ENCODE data around the gene KCNS3. TPM values are rescaled to one million over a fixed set of nuclear protein-coding genes. Genes with fewer than 3 reads are reported as not detected.

KCNS3 gene, protein sequence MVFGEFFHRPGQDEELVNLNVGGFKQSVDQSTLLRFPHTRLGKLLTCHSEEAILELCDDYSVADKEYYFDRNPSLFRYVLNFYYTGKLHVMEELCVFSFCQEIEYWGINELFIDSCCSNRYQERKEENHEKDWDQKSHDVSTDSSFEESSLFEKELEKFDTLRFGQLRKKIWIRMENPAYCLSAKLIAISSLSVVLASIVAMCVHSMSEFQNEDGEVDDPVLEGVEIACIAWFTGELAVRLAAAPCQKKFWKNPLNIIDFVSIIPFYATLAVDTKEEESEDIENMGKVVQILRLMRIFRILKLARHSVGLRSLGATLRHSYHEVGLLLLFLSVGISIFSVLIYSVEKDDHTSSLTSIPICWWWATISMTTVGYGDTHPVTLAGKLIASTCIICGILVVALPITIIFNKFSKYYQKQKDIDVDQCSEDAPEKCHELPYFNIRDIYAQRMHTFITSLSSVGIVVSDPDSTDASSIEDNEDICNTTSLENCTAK
- 33.2 and 35.0 TPM in 2 replicates for total RNA-seq (2014; rRNA removed; shearing (Covaris generic))
- polyA plus RNA-seq (2015; cell fraction: cytosol; rRNA removed), result 30.8 and 52.9 TPM in 2 replicates
- 14.1 and 15.8 TPM in 2 replicates for polyA plus RNA-seq (2015; cell fraction: nucleus; rRNA removed)

GRCh38 chr2:17878281-17879136 is at the start of gene KCNS3:
TSS of gene KCNS3 (plus strand) at chr2:17878667. CDS start at chr2:17931009, 52,342 bp downstream.
- in situ Hi-C loops (cut with HindIII; ENCODE audit: low pct_unique_long_range_greater_than_20kb, low sequenced_read_pairs), result no loop called here
- peak; percentile 67 for DNase-seq (ENCODE audit: low read depth, low spot score)

GRCh38 chr2:17830053-17831034 is 48.1 kb upstream of the KCNS3 start:
- in situ Hi-C loops (cut with HindIII; ENCODE audit: low pct_unique_long_range_greater_than_20kb, low sequenced_read_pairs), result no loop called here
- DNase-seq (ENCODE audit: low read depth, low spot score), result peak; percentile 96

- in situ Hi-C loops (cut with HindIII; ENCODE audit: low pct_unique_long_range_greater_than_20kb, low sequenced_read_pairs), result no loop called here
Measured at GRCh38 chr2:17835516-17835915, 43.0 kb upstream of the KCNS3 start.

DNA sequence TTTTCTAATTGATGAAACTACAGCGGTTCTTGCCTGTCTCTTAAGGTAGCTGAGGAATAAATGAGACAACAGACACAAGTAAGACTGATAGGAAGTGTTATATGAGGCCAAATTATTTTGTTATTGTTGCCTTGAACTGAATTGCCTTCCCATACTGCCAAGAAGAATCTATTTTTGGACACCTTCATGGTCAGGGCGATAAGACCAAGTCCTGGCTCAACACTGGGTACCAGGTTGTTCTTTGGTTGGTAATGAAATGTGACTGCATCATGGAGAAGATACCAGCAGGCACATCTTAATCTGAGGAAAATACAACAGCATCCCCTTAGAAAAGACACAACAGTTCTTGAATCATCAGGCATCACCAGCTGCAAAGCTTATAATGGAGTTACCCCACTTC is 38.5 kb upstream of the KCNS3 start:
- no peak for DNase-seq (ENCODE audit: low read depth, low spot score)
- in situ Hi-C loops (cut with HindIII; ENCODE audit: low pct_unique_long_range_greater_than_20kb, low sequenced_read_pairs), result no loop called here

More at GRCh38 chr2:17835516-17835915, 43.0 kb upstream of the KCNS3 start:
- no peak for DNase-seq (ENCODE audit: low read depth, low spot score)

DNA sequence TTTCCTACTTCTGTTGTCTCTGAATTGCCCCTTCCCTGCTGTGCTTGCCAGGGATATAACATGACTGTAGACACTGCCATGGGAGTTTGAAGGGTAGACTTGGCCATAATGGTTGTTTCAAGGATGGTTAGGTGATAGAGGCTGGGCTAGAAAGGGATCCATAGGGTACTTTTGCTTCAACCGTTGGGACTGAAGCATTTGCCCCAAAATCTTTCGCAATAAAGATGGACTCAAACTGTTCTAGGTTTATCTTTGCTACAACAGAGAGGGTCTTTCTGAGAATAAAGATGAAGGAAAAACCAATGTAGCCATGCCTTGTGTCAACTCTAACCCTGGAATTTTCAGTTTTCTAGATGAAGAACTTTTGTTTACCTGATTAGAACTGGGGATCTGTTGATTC is 35.0 kb upstream of the KCNS3 start:
- in situ Hi-C loops (cut with HindIII; ENCODE audit: low pct_unique_long_range_greater_than_20kb, low sequenced_read_pairs), result no loop called here
- DNase-seq (ENCODE audit: low read depth, low spot score), result no peak

- DNase-seq (ENCODE audit: low read depth, low spot score), result peak; percentile 32
- in situ Hi-C loops (cut with HindIII; ENCODE audit: low pct_unique_long_range_greater_than_20kb, low sequenced_read_pairs), result no loop called here
Measured at GRCh38 chr2:17845806-17846205, 32.7 kb upstream of the KCNS3 start.

- in situ Hi-C loops (cut with HindIII; ENCODE audit: low pct_unique_long_range_greater_than_20kb, low sequenced_read_pairs), result no loop called here
- no peak for DNase-seq (ENCODE audit: low read depth, low spot score)
Measured at GRCh38 chr2:17846676-17847075, 31.8 kb upstream of the KCNS3 start.

GRCh38 chr2:17847236-17847635 is 31.2 kb upstream of the KCNS3 start:
- DNase-seq (ENCODE audit: low read depth, low spot score), result no peak
- in situ Hi-C loops (cut with HindIII; ENCODE audit: low pct_unique_long_range_greater_than_20kb, low sequenced_read_pairs), result no loop called here

DNA sequence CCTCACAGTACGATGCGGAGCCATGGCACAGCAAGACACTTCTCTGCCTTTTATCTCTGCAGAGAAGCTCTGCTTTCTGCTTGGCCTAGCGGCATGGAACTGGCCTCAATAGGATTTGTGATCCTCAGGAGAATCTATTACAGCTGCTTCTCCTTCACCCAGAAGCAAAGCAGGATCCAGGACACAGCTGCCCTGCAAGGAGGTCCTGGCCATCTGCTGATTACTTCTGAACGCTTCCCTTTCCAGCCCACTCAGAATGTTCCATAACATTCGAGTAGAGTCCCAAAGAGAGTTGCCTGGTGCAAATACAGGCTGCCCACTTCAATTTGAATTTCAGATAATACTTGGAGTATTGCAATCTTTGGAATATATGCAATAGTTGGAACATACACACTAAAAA is 29.2 kb upstream of the KCNS3 start:
- in situ Hi-C loops (cut with HindIII; ENCODE audit: low pct_unique_long_range_greater_than_20kb, low sequenced_read_pairs), result no loop called here
- DNase-seq (ENCODE audit: low read depth, low spot score), result no peak

DNA sequence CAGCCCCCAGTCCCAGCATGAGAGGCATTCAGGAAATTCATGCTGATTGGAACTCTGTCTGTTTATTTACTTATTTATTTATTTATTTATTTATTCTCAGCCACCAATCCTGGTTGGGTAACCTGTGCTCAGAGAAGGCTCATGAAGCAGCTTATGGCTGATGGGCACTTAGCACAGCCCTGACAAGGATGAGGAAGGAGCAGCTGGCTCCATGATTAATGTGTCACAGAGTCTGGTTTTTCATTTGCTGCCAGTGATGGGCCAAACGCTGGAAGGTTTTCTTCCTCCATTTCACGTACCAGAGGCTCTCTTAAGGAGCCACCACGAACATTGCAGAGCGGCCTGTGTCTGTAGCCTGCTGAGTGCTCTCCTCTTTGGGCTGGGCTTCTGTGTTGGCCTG is 28.3 kb upstream of the KCNS3 start:
- in situ Hi-C loops (cut with HindIII; ENCODE audit: low pct_unique_long_range_greater_than_20kb, low sequenced_read_pairs), result loop anchor here (25.0 kb wide), 1 partner anchor 312 kb away; no protein-coding TSS in a partner anchor
- DNase-seq (ENCODE audit: low read depth, low spot score), result no peak

GRCh38 chr2:17851731-17852585 is 26.5 kb upstream of the KCNS3 start:
- DNase-seq (ENCODE audit: low read depth, low spot score), result peak; percentile 85
- in situ Hi-C loops (cut with HindIII; ENCODE audit: low pct_unique_long_range_greater_than_20kb, low sequenced_read_pairs), result loop anchor here (25.0 kb wide), 1 partner anchor 310 kb away; no protein-coding TSS in a partner anchor

- in situ Hi-C loops (cut with HindIII; ENCODE audit: low pct_unique_long_range_greater_than_20kb, low sequenced_read_pairs), result loop anchor here (25.0 kb wide), 1 partner anchor 309 kb away; no protein-coding TSS in a partner anchor
- no peak for DNase-seq (ENCODE audit: low read depth, low spot score)
Measured at GRCh38 chr2:17853799-17854198, 24.7 kb upstream of the KCNS3 start.

DNA sequence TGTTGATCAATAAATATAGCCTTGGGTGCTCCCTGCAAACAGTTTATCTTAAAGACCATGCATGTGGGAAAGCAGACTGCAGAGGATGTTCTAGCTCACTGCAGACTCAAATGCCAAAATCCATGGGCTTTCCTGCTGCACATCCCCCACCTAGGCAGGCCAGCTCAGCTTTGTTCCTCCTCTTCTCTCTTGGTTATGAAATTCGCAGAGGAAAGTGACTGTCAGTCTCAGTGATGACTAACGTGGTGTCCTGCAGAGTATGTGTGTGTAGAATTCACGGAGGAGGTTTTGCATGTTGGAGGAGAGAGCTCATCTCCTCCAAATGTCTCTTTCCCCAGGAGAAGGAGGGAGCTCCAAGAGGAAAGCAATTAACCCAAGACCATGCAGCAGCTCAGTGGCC is 21.4 kb upstream of the KCNS3 start:
- in situ Hi-C loops (cut with HindIII; ENCODE audit: low pct_unique_long_range_greater_than_20kb, low sequenced_read_pairs), result loop anchor here (25.0 kb wide), 1 partner anchor 305 kb away; no protein-coding TSS in a partner anchor
- DNase-seq (ENCODE audit: low read depth, low spot score), result no peak

GRCh38 chr2:17858064-17858463 is 20.4 kb upstream of the KCNS3 start:
- no peak for DNase-seq (ENCODE audit: low read depth, low spot score)
- in situ Hi-C loops (cut with HindIII; ENCODE audit: low pct_unique_long_range_greater_than_20kb, low sequenced_read_pairs), result loop anchor here (25.0 kb wide), 1 partner anchor 304 kb away; no protein-coding TSS in a partner anchor

- in situ Hi-C loops (cut with HindIII; ENCODE audit: low pct_unique_long_range_greater_than_20kb, low sequenced_read_pairs), result loop anchor here (25.0 kb wide), 1 partner anchor 299 kb away; no protein-coding TSS in a partner anchor
- no peak for DNase-seq (ENCODE audit: low read depth, low spot score)
Measured at GRCh38 chr2:17863539-17863938, 14.9 kb upstream of the KCNS3 start.

DNA sequence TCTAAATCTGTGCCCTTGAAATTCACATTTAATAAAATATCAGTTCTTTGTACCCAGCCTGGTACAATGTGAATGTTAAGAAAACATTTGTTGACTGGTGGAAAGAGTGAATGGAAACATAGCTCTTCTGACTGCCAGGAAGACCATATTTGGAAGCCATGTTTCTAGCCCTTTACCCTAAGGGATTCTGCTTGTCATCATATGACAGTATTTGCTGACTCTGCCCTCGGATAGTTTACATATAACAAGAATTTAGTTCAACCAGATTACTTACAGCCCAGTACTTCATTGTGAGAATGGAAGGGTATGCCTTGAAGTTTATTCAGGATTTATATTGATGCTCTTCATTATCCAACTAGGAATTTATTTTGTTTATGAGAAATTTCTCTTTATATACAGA is 13.8 kb upstream of the KCNS3 start:
- no peak for DNase-seq (ENCODE audit: low read depth, low spot score)
- in situ Hi-C loops (cut with HindIII; ENCODE audit: low pct_unique_long_range_greater_than_20kb, low sequenced_read_pairs), result loop anchor here (25.0 kb wide), 1 partner anchor 298 kb away; no protein-coding TSS in a partner anchor

Measured in SK-MEL-5 (cell line).